ENCODE measurements around the gene AKAP14. TPM values are rescaled to one million over a fixed set of nuclear protein-coding genes. Genes with fewer than 3 reads are reported as not detected.

Gene AKAP14
- total and polyA plus RNA-seq, 4 donors: 7.2 to 10.4 (median 7.7) TPM

DNA sequence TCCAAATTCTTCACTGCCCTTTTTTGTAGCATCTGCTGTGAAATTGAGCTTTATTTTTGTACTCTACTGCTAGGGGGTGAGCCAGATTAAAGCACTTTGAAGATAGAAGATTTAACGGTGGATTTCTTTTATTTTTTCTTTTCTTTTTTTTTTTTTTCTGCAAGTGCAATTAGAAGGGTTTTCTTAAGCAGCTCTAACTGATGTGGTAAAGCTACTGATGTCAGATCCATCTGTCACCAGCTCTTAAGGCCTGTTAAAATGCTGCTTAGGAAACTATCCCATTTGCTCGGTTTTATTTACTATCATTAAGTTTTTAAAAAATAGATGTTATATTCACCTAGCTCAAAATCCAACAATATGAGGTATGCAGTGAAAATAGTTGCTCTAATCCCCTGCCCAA lies 17.0 kb upstream of the AKAP14 start:
- 61 to 76% methylated on average over 2 of the region's 2 CpGs for WGBS, 2 donors
- Histone ChIP-seq H3K9ac (ENCODE audit: insufficient read depth in 1 of 2, low read length in 2 of 2) (no peak overlapping the region), H3K27me3 (ENCODE audit: control insufficient read depth in 3 of 3, insufficient read depth in 3 of 3, low read length in 2 of 3) (no peaks in the 10 kb centered on the region), H3K9me3 (ENCODE audit: control insufficient read depth in 4 of 4, insufficient read depth in 3 of 4, low read length in 3 of 4) (no peaks in the 10 kb centered on the region), H3K4me3 (no peak overlapping the region), H3K36me3 (ENCODE audit: control insufficient read depth in 4 of 4, insufficient read depth in 4 of 4, low read length in 4 of 4) (peaks cover 0 to 3% (median 1%) of the 10 kb centered on the region in 4 donors), H3K4me1 (ENCODE audit: control insufficient read depth in 5 of 5, insufficient read depth in 5 of 5, low read length in 5 of 5) (no peaks in the 10 kb centered on the region), H3K27ac (ENCODE audit: low read depth in 1 of 2, low read length in 1 of 2) (no peak overlapping the region)
- ATAC-seq (ENCODE audit: insufficient read depth, low FRiP score) (no peak), DNase-seq (no peak)
- TF ChIP-seq, protein P1, sequence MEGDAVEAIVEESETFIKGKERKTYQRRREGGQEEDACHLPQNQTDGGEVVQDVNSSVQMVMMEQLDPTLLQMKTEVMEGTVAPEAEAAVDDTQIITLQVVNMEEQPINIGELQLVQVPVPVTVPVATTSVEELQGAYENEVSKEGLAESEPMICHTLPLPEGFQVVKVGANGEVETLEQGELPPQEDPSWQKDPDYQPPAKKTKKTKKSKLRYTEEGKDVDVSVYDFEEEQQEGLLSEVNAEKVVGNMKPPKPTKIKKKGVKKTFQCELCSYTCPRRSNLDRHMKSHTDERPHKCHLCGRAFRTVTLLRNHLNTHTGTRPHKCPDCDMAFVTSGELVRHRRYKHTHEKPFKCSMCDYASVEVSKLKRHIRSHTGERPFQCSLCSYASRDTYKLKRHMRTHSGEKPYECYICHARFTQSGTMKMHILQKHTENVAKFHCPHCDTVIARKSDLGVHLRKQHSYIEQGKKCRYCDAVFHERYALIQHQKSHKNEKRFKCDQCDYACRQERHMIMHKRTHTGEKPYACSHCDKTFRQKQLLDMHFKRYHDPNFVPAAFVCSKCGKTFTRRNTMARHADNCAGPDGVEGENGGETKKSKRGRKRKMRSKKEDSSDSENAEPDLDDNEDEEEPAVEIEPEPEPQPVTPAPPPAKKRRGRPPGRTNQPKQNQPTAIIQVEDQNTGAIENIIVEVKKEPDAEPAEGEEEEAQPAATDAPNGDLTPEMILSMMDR (IDR thresholded peaks at IDR 0.05; ENCODE audit: control extremely low read depth, extremely low read depth): no peak

DNA sequence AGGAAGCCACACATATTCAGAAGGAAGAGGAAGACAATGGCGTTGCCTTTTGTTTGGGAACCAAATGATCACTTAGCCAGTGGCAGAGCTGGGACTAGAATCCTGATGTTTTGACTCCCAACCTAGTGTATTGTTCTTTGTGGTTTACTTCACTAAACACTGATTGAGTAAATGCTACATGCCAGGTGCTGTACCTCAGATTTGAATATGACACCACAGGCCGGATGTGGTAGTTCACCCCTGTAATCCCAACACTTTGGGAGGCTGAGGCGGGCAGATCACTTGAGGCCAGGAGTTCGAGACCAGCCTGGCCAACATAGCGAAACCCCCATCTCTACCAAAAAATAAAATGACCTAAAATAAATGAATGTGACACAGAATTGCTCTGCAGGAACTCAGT lies 15.6 kb upstream of the AKAP14 start:
- peaks cover 0 to 3% (median 0%) of the 10 kb centered on the region in 4 donors for H3K36me3 ChIP-seq (ENCODE audit: control insufficient read depth in 4 of 4, insufficient read depth in 4 of 4, low read length in 4 of 4)
- H3K9ac ChIP-seq (ENCODE audit: insufficient read depth in 1 of 2, low read length in 2 of 2): no peak overlapping the region
- TF ChIP-seq, protein P1 (IDR thresholded peaks at IDR 0.05; ENCODE audit: control extremely low read depth, extremely low read depth): no peak
- H3K27me3 ChIP-seq (ENCODE audit: control insufficient read depth in 3 of 3, insufficient read depth in 3 of 3, low read length in 2 of 3): no peaks in the 10 kb centered on the region
- no peaks in the 10 kb centered on the region for H3K9me3 ChIP-seq (ENCODE audit: control insufficient read depth in 4 of 4, insufficient read depth in 3 of 4, low read length in 3 of 4)
- 74% methylated on average over 5 of the region's 5 CpGs for WGBS, 2 donors
- DNase-seq (no peak), ATAC-seq (ENCODE audit: insufficient read depth, low FRiP score) (no peak)
- H3K4me1 ChIP-seq (ENCODE audit: control insufficient read depth in 5 of 5, insufficient read depth in 5 of 5, low read length in 5 of 5): no peaks in the 10 kb centered on the region
- H3K27ac ChIP-seq (ENCODE audit: low read depth in 1 of 2, low read length in 1 of 2): no peak overlapping the region
- no peak overlapping the region for H3K4me3 ChIP-seq

DNA sequence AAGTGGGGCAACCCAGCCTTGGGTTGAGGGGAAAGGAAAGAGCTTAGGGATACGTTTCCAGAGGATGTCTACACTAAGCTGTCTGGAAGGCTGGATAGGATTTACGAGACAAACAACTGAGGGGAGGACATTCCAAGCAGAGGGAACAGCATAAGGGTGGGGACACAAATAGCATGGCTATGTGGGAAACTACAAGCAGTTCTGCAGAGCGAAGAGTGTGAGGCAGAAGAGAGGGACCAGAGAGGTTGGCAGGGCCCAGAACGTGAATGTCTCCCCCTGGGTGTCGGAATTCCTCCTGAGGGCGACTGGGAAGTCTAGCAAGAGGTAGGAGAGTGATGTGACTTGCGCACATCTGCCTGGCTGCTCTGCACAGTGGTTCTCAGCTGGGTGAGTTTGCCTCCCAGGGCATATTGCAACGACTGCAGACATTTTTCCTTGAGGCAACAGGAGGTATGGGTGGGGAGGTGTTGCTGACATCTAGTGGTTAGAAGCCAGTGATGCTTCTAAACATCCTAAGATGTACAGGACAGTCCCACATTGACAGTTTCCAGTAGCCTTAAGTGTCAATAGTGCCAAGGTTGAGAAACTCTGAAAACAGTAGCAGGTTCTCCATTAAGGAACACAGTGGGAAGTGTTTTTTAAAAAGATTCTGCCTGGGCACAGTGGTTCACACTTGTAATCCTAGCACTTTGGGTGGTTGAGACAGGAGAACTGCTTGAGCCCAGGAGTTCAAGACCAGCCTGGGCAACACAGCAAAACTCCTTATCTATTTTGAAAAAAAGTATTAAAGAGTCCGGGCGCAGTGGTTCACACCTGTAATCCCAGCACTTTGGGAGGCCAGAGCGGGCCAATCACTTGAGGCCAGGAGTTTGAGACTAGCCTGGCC lies 14.9 kb upstream of the AKAP14 start:
- WGBS, 2 donors: 63 to 75% methylated on average over 11 of the region's 11 CpGs
- TF ChIP-seq, protein P1 (IDR thresholded peaks at IDR 0.05; ENCODE audit: control extremely low read depth, extremely low read depth): peak; percentile 39
- Histone ChIP-seq H3K4me3 (no peak overlapping the region), H3K27me3 (ENCODE audit: control insufficient read depth in 3 of 3, insufficient read depth in 3 of 3, low read length in 2 of 3) (no peaks in the 10 kb centered on the region), H3K36me3 (ENCODE audit: control insufficient read depth in 4 of 4, insufficient read depth in 4 of 4, low read length in 4 of 4) (peaks cover 0 to 3% (median 0%) of the 10 kb centered on the region in 4 donors), H3K27ac (ENCODE audit: low read depth in 1 of 2, low read length in 1 of 2) (no peak overlapping the region), H3K9ac (ENCODE audit: insufficient read depth in 1 of 2, low read length in 2 of 2) (no peak overlapping the region), H3K4me1 (ENCODE audit: control insufficient read depth in 5 of 5, insufficient read depth in 5 of 5, low read length in 5 of 5) (no peaks in the 10 kb centered on the region), H3K9me3 (ENCODE audit: control insufficient read depth in 4 of 4, insufficient read depth in 3 of 4, low read length in 3 of 4) (no peaks in the 10 kb centered on the region)
- DNase-seq (peak; percentile 18 to 62 (median 46)), ATAC-seq (ENCODE audit: insufficient read depth, low FRiP score) (peak; percentile 66)
